Measurements from ENCODE around the gene CNTNAP1.
"Not testable (repeated sequence)": the region's sequence is repeated elsewhere in the genome, so short reads cannot be mapped to it uniquely, and the experiment has no call there.

CNTNAP1 gene

GRCh38 chr17:42681976-42682721 lies at the start of gene CNTNAP1:
Gene CNTNAP1 (plus strand): TSS chr17:42682531. CDS start chr17:42682830, 299 bp downstream.
- DNase-seq (ENCODE audit: low read depth in 2 of 2), result no peak

GRCh38 chr17:42632949-42633444 lies 49.3 kb upstream of the CNTNAP1 start:
- DNase-seq (ENCODE audit: low read depth in 2 of 2), result no peak

- DNase-seq (ENCODE audit: low read depth in 2 of 2), result no peak
Measured at GRCh38 chr17:42639525-42640113, 42.7 kb upstream of the CNTNAP1 start.

- no peak for DNase-seq (ENCODE audit: low read depth in 2 of 2)
Measured at GRCh38 chr17:42640121-42640520, 42.2 kb upstream of the CNTNAP1 start.

GRCh38 chr17:42642336-42642735 lies 40.0 kb upstream of the CNTNAP1 start:
- no peak for DNase-seq (ENCODE audit: low read depth in 2 of 2)

GRCh38 chr17:42647778-42648177 lies 34.6 kb upstream of the CNTNAP1 start:
- no peak for DNase-seq (ENCODE audit: low read depth in 2 of 2)

GRCh38 chr17:42651392-42651791 lies 30.9 kb upstream of the CNTNAP1 start:
- no peak for DNase-seq (ENCODE audit: low read depth in 2 of 2)

GRCh38 chr17:42653179-42654124 lies 28.9 kb upstream of the CNTNAP1 start:
- no peak for DNase-seq (ENCODE audit: low read depth in 2 of 2)

GRCh38 chr17:42655528-42655927 lies 26.8 kb upstream of the CNTNAP1 start:
- no peak for DNase-seq (ENCODE audit: low read depth in 2 of 2)

- no peak for DNase-seq (ENCODE audit: low read depth in 2 of 2)
Measured at GRCh38 chr17:42657824-42658588, 24.3 kb upstream of the CNTNAP1 start.

GRCh38 chr17:42659079-42659931 lies 23.0 kb upstream of the CNTNAP1 start, which contains the start of gene TUBG2:
Gene TUBG2 (plus strand): TSS chr17:42659284. CDS start chr17:42659504, 220 bp downstream.
- peak in 1 of 2 donors; percentile 70 for DNase-seq (ENCODE audit: low read depth in 2 of 2)

GRCh38 chr17:42659932-42660274 lies 22.4 kb upstream of the CNTNAP1 start:
- not testable (repeated sequence) for DNase-seq (ENCODE audit: low read depth in 2 of 2)

GRCh38 chr17:42660692-42661345 lies 21.5 kb upstream of the CNTNAP1 start:
- no peak for DNase-seq (ENCODE audit: low read depth in 2 of 2)

- no peak for DNase-seq (ENCODE audit: low read depth in 2 of 2)
Measured at GRCh38 chr17:42665581-42666001, 16.7 kb upstream of the CNTNAP1 start.

- DNase-seq (ENCODE audit: low read depth in 2 of 2), result not testable (repeated sequence)
Measured at GRCh38 chr17:42666126-42666525, 16.2 kb upstream of the CNTNAP1 start.

- DNase-seq (ENCODE audit: low read depth in 2 of 2), result no peak
Measured at GRCh38 chr17:42667088-42667951, 15.0 kb upstream of the CNTNAP1 start.

- DNase-seq (ENCODE audit: low read depth in 2 of 2), result no peak
Measured at GRCh38 chr17:42669705-42669976, 12.7 kb upstream of the CNTNAP1 start.

- no peak for DNase-seq (ENCODE audit: low read depth in 2 of 2)
Measured at GRCh38 chr17:42669977-42670788, 12.1 kb upstream of the CNTNAP1 start.

All from stimulated activated CD4-positive, alpha-beta T cell treated with anti-CD3 and anti-CD28 coated beads, Interleukin-4, amount 100 ng/mL, for 48 hours (primary cell).